Karpas-422 (cell line): ENCODE results near the gene ACSM6. TPM values are rescaled to one million over a fixed set of nuclear protein-coding genes. Genes with fewer than 3 reads are reported as not detected.
"Not testable (repeated sequence)": the region's sequence is repeated elsewhere in the genome, so short reads cannot be mapped to it uniquely, and the experiment has no call there.

Experiments
- DNase-seq: peaks from one replicate; pipeline ENCODE4 v3.0.0-alpha.2; 2015
- H2AFZ ChIP-seq: fragments of 200-600 bp; sonication (generic); 2 replicates; pipeline ENCODE4 v1.6.1; 2014; ENCODE audit warnings: antibody characterized with exemption, low read length, mixed read lengths
- H3K27ac ChIP-seq: fragments of 200-600 bp; sonication (generic); 2 replicates; pipeline ENCODE4 v1.5.1; 2014; ENCODE audit warnings: mild to moderate bottlenecking, low read length, moderate library complexity
- H3K27me3 ChIP-seq: fragments of 200-600 bp; sonication (generic); 2 replicates; pipeline ENCODE4 v1.6.1; 2014; ENCODE audit warnings: low read length, mixed read lengths
- H3K36me3 ChIP-seq: fragments of 200-600 bp; sonication (generic); 2 replicates; pipeline ENCODE4 v1.6.1; 2014; ENCODE audit warnings: low read length, mixed read lengths; ENCODE audit not compliant: insufficient read depth
- H3K4me1 ChIP-seq: fragments of 200-600 bp; sonication (generic); 2 replicates; pipeline ENCODE4 v1.6.1; 2014; ENCODE audit warnings: mild to moderate bottlenecking, low read length, mixed read lengths
- H3K4me2 ChIP-seq: fragments of 200-600 bp; sonication (generic); 2 replicates; pipeline ENCODE4 v1.6.1; 2014; ENCODE audit warnings: low read length, low read depth, mild to moderate bottlenecking; ENCODE audit not compliant: poor library complexity, severe bottlenecking
- H3K4me3 ChIP-seq: fragments of 200-600 bp; sonication (generic); 2 replicates; pipeline ENCODE4 v1.5.1; 2014; ENCODE audit warnings: mild to moderate bottlenecking, antibody characterized with exemption, low read length, mixed read lengths
- H3K79me2 ChIP-seq: fragments of 200-600 bp; sonication (generic); 2 replicates; pipeline ENCODE4 v1.6.1; 2014; ENCODE audit warnings: mild to moderate bottlenecking, low read length, mixed read lengths
- H3K9ac ChIP-seq: fragments of 200-600 bp; sonication (generic); 2 replicates; pipeline ENCODE4 v1.6.0; 2014; ENCODE audit warnings: low read length
- H3K9me2 ChIP-seq: fragments of 200-600 bp; sonication (generic), shearing (Covaris generic); replicated peaks from 2 replicates; pipeline ENCODE4 v1.6.0; 2014; ENCODE audit warnings: mild to moderate bottlenecking, low read length, moderate library complexity; ENCODE audit not compliant: insufficient read depth
- H3K9me3 ChIP-seq: fragments of 300-700, 200-600 bp; sonication (generic); 2 replicates; pipeline ENCODE4 v1.6.1; 2014; ENCODE audit warnings: low read length, mixed read lengths
- H4K20me1 ChIP-seq: fragments of 200-600 bp; sonication (generic); 2 replicates; pipeline ENCODE4 v1.6.1; 2014; ENCODE audit warnings: mild to moderate bottlenecking, antibody characterized with exemption, low read length, low read depth; ENCODE audit not compliant: insufficient read depth
- total RNA-seq: library from RNA; depleted of rRNA; stranded (reverse); fragments of >200 nt; shearing (Covaris generic); gene quantifications from 2 replicates; pipeline ENCODE4 v1.2.3, GENCODE V29; 2014; ENCODE audit warnings: low replicate concordance

ACSM6 gene
- total RNA-seq, 1 experiment from 2014 or later, result not detected

GRCh38 chr10:95236068-95236903 is 42.2 kb downstream of the ACSM6 start:
- Histone ChIP-seq H3K4me2 (no peak overlapping the region), H3K9ac (no peak overlapping the region), H3K9me3 (no peaks in the 10 kb centered on the region), H3K9me2 (no peaks in the 10 kb centered on the region), H3K4me1 (no peaks in the 10 kb centered on the region), H3K4me3 (no peak overlapping the region), H3K36me3 (no peaks in the 10 kb centered on the region), H3K27me3 (no peaks in the 10 kb centered on the region), H4K20me1 (no peaks in the 10 kb centered on the region), H2AFZ (no peak overlapping the region), H3K79me2 (no peaks in the 10 kb centered on the region), H3K27ac (no peak overlapping the region)
- DNase-seq, result no peak

DNA sequence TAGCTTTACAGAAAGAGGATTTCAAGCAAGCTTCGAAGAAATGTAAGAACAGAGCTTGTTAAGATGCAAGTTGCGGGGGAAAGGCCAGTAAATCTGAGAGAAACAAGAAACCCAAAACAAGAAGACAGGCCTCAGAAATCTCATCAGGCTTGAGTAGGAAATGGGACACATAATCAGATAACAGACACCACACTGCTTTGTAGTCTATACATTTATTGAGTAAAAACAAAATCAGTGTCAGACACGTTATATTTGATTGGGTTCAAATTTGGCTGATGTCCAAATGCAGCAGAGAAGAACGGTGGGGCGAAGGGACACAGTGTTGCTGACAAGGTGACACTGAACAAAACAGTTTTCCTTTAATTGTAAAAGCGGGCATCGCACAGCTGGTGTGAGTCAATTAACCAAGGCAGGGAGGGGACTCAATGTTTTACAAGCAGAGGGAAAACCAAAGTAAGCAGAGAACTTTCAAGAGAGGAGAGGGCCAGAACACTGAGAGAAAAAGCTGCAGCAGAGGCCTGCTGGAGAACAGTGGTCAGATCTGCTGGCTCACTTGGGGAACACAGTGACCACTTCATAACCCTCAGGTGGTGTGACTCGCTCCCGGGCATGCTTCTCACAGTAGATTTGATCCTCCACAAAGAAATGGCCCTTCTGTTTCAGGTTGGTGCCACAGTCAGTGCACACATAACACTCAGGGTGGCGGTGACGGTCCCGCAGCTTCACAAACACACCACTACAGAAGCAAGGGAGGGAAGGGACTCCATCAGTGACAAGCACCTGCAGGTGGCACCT is 43.5 kb downstream of the ACSM6 start:
- no peak overlapping the region for H3K4me2 ChIP-seq
- no peak overlapping the region for H3K27ac ChIP-seq
- H3K4me3 ChIP-seq, result no peak overlapping the region
- no peak overlapping the region for H2AFZ ChIP-seq
- H3K9ac ChIP-seq, result no peak overlapping the region
- no peaks in the 10 kb centered on the region for H3K27me3 ChIP-seq
- H3K9me3 ChIP-seq, result no peaks in the 10 kb centered on the region
- H3K79me2 ChIP-seq, result no peaks in the 10 kb centered on the region
- no peaks in the 10 kb centered on the region for H4K20me1 ChIP-seq
- H3K4me1 ChIP-seq, result no peaks in the 10 kb centered on the region
- H3K36me3 ChIP-seq, result no peaks in the 10 kb centered on the region
- no peaks in the 10 kb centered on the region for H3K9me2 ChIP-seq
- no peak for DNase-seq

GRCh38 chr10:95240096-95240495 is 46.1 kb downstream of the ACSM6 start:
- H3K27ac ChIP-seq, H3K79me2 ChIP-seq, H3K4me1 ChIP-seq, H2AFZ ChIP-seq, H3K27me3 ChIP-seq, H4K20me1 ChIP-seq, H3K9me2 ChIP-seq, H3K9ac ChIP-seq, DNase-seq, H3K4me2 ChIP-seq, H3K36me3 ChIP-seq, H3K9me3 ChIP-seq, H3K4me3 ChIP-seq: not testable (repeated sequence)

DNA sequence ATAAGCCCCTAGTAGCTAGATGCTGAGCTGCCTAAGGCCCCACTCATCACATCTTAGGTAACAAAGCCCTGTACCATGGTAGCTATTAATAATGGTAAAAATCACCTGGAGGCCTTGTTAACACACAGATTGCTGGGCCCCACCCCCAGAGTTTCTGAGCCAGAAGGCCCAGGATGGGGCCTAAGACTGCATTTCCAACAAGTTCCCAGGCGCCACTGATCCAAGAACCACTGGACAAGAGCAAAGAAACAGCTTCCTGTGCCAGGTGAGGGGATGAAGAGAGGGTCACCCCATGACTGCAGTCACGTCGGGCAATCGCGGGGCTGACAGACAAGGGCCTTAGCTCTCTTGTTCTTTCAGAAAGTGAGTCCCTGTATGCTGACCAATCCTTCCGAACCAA is 46.8 kb downstream of the ACSM6 start:
- no peak overlapping the region for H3K4me2 ChIP-seq

GRCh38 chr10:95241533-95241932 is 47.5 kb downstream of the ACSM6 start:
- Histone ChIP-seq H3K9me2 (no peaks in the 10 kb centered on the region), H2AFZ (no peak overlapping the region), H3K9me3 (no peaks in the 10 kb centered on the region), H3K4me3 (no peak overlapping the region), H3K4me1 (no peaks in the 10 kb centered on the region), H3K9ac (no peak overlapping the region), H3K36me3 (no peaks in the 10 kb centered on the region), H3K27me3 (no peaks in the 10 kb centered on the region), H3K79me2 (no peaks in the 10 kb centered on the region), H3K4me2 (no peak overlapping the region), H4K20me1 (no peaks in the 10 kb centered on the region), H3K27ac (no peak overlapping the region)
- DNase-seq, result no peak

More for the DNA sequence above, 46.8 kb downstream of the ACSM6 start:
- DNase-seq, result no peak
- Histone ChIP-seq H3K79me2 (no peaks in the 10 kb centered on the region), H4K20me1 (no peaks in the 10 kb centered on the region), H3K27ac (no peak overlapping the region), H3K9me2 (no peaks in the 10 kb centered on the region), H2AFZ (no peak overlapping the region), H3K4me1 (no peaks in the 10 kb centered on the region), H3K27me3 (no peaks in the 10 kb centered on the region), H3K4me3 (no peak overlapping the region), H3K9me3 (no peaks in the 10 kb centered on the region), H3K9ac (no peak overlapping the region), H3K36me3 (no peaks in the 10 kb centered on the region)

DNA sequence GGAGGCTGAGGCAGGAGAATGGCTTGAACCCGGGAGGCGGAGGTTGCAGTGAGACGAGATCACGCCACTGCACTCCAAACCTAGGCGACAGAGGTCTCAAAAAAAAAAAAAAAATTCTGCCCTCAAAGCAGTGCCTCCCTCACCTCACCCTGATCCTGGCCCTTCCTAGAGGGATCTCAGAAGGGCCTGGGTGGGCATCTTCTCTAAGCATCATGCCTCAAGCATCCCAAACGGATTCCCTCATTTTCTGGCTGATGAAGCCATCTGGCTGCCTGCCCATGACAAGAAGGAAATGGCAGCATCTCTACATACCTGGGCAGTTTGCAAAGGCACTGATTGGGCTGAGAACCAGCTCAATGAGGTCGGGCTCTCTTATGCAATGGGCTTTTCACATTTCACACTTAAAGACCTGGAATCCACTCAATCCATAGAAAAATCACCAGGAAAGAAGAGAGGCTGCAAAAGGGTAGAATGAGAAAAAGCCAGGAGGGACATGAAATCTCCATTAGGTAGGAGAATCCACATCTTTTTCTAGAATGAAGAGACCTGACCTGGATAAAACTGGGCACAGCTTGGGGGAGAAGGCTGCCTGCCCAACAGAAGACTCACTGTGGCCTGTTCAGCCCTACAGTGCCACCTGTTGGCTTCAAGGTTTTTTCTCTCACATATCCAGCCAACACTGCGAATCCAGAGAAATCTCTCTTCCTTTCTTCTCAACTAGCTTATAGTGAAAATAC is 48.7 kb downstream of the ACSM6 start:
- no peaks in the 10 kb centered on the region for H3K79me2 ChIP-seq
- peak; percentile 59 for DNase-seq

GRCh38 chr10:95243318-95243617 is 49.2 kb downstream of the ACSM6 start:
- Histone ChIP-seq H3K4me3 (no peak overlapping the region), H4K20me1 (no peaks in the 10 kb centered on the region), H3K36me3 (no peaks in the 10 kb centered on the region), H2AFZ (no peak overlapping the region), H3K9ac (no peak overlapping the region), H3K4me1 (no peaks in the 10 kb centered on the region), H3K4me2 (no peak overlapping the region), H3K79me2 (no peaks in the 10 kb centered on the region), H3K27me3 (no peaks in the 10 kb centered on the region), H3K27ac (no peak overlapping the region), H3K9me2 (no peaks in the 10 kb centered on the region), H3K9me3 (no peaks in the 10 kb centered on the region)
- no peak for DNase-seq

More for the DNA sequence above, 48.7 kb downstream of the ACSM6 start:
- H3K4me1 ChIP-seq, result no peaks in the 10 kb centered on the region
- H3K9ac ChIP-seq, result no peak overlapping the region
- no peaks in the 10 kb centered on the region for H3K27me3 ChIP-seq
- no peak overlapping the region for H3K4me2 ChIP-seq
- H2AFZ ChIP-seq, result no peak overlapping the region
- H3K9me2 ChIP-seq, result no peaks in the 10 kb centered on the region
- no peaks in the 10 kb centered on the region for H3K36me3 ChIP-seq
- H3K27ac ChIP-seq, result no peak overlapping the region
- H3K9me3 ChIP-seq, result no peaks in the 10 kb centered on the region
- no peaks in the 10 kb centered on the region for H4K20me1 ChIP-seq
- no peak overlapping the region for H3K4me3 ChIP-seq

DNA sequence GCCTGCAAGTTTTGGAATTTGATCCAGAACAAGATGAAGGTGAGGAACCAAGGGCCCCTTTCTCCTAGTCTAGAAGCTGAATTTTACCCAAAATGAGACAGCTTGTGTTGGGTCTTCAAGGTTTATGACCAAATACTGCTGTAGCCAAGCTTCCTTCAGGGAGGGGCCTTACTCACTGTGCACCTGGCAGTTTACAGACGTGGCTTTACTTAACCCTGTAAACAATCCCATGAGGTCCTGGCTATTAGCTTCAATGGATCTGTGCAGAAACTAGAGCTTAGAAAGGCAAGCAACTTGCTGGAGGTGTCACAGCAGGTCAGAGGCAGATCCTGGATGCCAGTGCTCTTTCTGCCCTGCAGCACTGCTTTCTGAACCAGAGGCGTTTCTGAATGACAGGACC is 50.1 kb downstream of the ACSM6 start:
- H4K20me1 ChIP-seq, result no peaks in the 10 kb centered on the region
- DNase-seq, result no peak
- no peak overlapping the region for H3K4me3 ChIP-seq
- H3K27me3 ChIP-seq, result no peaks in the 10 kb centered on the region
- H3K4me2 ChIP-seq, result no peak overlapping the region
- no peak overlapping the region for H3K27ac ChIP-seq
- H2AFZ ChIP-seq, result no peak overlapping the region
- no peaks in the 10 kb centered on the region for H3K79me2 ChIP-seq
- H3K4me1 ChIP-seq, result no peaks in the 10 kb centered on the region
- H3K9me3 ChIP-seq, result no peaks in the 10 kb centered on the region
- H3K9me2 ChIP-seq, result no peaks in the 10 kb centered on the region
- H3K36me3 ChIP-seq, result no peaks in the 10 kb centered on the region
- H3K9ac ChIP-seq, result no peak overlapping the region
